Cortex of kidney (tissue), 1 donor: ENCODE measurements around the gene NUP62.

Experiments used
- DNase-seq: peaks from one replicate; lab custom pipeline; 2025; lab: John Stamatoyannopoulos, UW

Gene NUP62

GRCh38 chr19:49866933-49867782 lies 62.1 kb downstream of the NUP62 start, which contains the start of gene PNKP:
Gene PNKP, minus strand, starts transcription at chr19:49867576. Its CDS starts 372 bp downstream, at chr19:49867204.
- DNase-seq = no peak

- DNase-seq = no peak
Measured at GRCh38 chr19:49864890-49865289, 64.4 kb downstream of the NUP62 start.

- DNase-seq = no peak
Measured at GRCh38 chr19:49863935-49864320, 65.4 kb downstream of the NUP62 start.

- DNase-seq = no peak
Measured at GRCh38 chr19:49863254-49863934, 65.9 kb downstream of the NUP62 start.

GRCh38 chr19:49862391-49863253 lies 66.7 kb downstream of the NUP62 start:
- no peak for DNase-seq

- no peak for DNase-seq
Measured at GRCh38 chr19:49861541-49862378, 67.5 kb downstream of the NUP62 start.

DNA sequence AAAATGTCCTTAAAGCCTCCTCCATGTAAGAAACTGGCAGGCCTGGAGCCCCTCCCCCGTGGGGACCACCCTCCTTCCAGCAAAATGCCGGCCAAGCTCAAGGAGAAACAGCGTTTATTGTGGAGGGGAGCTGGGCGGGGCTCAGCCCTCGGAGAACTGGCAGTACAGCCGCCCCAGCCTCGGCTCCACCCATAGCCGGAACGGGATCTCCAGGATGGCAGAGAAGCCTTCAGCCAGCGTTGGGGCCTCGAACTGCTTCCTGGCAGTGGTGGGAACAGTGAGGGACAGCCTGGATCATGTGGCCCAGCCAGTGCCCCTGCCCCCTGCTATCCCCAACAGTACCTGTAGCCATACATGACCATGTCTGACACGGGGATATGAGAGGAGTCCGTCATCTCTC lies 68.2 kb downstream of the NUP62 start:
- DNase-seq = no peak

- no peak for DNase-seq
Measured at GRCh38 chr19:49860336-49861102, 68.8 kb downstream of the NUP62 start.

- no peak for DNase-seq
Measured at GRCh38 chr19:49859682-49860335, 69.5 kb downstream of the NUP62 start.

DNA sequence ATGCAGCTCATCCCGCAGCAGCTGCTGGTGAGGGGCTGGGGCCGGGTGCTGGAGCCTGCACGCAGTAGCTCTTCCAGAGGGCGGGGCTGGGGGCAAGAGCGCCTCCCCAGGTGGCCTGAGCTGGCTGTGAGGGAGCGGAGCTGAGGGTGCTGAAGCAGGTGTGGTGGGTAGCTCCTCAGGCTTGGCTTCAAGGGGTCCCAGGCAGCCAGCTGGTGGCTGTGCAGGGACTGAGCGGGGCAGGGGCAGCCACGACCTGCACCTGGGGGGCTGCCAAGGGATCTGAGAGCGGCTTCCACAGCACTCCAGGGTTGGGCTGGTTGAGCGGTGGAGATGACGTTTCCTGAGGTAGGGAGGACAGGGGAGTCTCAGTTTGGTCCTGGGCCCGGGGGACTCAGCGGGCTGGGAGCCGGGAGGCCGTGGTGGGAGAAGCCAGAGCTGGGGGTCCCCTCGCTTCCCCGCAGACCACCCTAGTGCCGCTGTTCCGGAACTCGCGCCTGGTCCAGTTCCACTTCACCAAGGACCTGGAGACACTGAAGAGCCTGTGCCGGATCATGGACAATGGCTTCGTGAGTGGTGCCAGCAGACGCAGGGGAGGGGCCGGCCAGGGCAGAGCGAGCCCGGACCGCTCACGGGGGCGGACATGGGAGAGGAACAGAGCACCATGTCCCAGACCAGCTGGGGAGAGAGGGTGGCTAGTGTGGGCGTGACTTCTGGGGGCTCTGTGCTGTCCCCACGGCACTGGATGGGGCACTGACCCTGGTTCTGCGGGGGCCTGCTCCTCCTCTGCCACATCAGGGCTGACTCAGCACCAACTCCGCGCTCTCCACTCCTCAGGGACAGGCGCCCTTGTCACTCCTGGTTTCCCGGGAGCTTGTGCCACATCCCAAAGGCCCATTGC lies 71.0 kb downstream of the NUP62 start:
- no peak for DNase-seq

DNA sequence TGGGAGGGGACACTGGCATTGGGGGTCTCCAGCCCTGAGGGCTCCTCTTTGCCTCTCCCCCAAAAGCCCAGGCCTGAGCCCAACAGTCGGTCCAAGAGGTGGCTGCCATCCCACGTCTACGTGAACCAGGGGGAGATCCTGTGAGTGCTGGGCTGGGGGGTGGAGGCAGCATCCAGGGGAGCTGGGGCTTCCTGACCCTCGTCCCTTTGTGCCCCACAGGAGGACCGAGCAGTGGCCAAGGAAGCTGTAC lies 71.5 kb downstream of the NUP62 start:
- no peak for DNase-seq

DNA sequence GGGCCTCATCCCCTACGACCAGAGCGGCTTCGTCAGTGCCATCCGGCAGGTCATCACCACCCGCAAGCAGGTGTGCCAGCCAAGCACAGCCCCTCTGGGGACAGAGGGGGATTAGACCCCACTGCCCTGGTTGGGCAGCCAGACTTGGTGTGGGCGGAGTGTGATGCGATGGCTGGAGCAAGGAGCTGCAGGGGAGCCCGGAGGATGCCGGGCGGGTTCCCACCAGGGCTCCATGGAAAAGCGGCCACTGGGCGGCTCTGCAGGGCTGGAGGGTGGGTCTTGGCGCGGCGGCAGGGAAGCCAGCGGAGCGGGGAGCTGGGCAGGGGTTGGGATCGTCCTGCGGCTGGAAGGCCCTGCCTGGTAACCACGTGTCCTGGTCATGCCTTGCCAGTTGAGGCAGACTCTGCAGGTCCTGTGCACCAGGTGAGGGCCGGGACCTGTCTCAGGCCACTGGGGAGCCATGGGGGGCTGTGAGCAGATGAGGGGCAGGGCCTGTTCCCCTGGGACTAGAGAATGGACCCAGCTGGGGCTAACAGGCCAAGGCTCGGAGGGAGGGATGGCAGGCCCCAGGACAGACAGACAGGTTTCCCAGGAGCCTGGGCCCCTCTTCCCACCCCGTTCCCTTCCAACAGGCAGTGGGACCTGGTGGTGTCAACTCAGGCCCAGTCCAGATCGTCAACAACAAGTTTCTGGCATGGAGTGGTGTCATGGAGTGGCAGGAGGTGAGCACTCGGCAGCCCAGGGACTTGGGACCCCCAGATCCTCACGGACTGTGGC lies 72.1 kb downstream of the NUP62 start:
- DNase-seq = no peak
